22Rv1 (cell line): Measurements from ENCODE around the gene RGS3.

Source experiments
- H3K27ac ChIP-seq: fragments of 450-650 bp; 2 replicates; pipeline ENCODE4 v1.5.1; 2017
- CTCF ChIP-seq: fragments of 450-650 bp; IDR thresholded peaks from 2 replicates; pipeline ENCODE4 v1.5.1; 2017; ENCODE audit warnings: mild to moderate bottlenecking
- ZFX ChIP-seq: fragments of 450-650 bp; IDR thresholded peaks from 2 replicates; pipeline ENCODE4 v1.6.1; 2017; ENCODE audit warnings: antibody characterized with exemption, borderline replicate concordance

Gene RGS3

GRCh38 chr9:113616621-113617496, 153.3 kb downstream of the RGS3 start:
- TF ChIP-seq CTCF, result no peak
- no peak for TF ChIP-seq ZFX
- H3K27ac ChIP-seq, result no peak overlapping the region

GRCh38 chr9:113617550-113617949, 154.0 kb downstream of the RGS3 start:
- TF ChIP-seq CTCF (no peak), ZFX (no peak)
- H3K27ac ChIP-seq, result no peak overlapping the region

GRCh38 chr9:113618836-113619490, 155.4 kb downstream of the RGS3 start:
- no peak for TF ChIP-seq ZFX
- no peak for TF ChIP-seq CTCF
- H3K27ac ChIP-seq, result no peak overlapping the region

GRCh38 chr9:113619491-113620376, 156.2 kb downstream of the RGS3 start:
- no peak overlapping the region for H3K27ac ChIP-seq
- no peak for TF ChIP-seq CTCF
- TF ChIP-seq ZFX, result no peak

GRCh38 chr9:113620377-113621161, 157.0 kb downstream of the RGS3 start:
- H3K27ac ChIP-seq, result no peak overlapping the region
- TF ChIP-seq ZFX (no peak), CTCF (no peak)

GRCh38 chr9:113621309-113621791, 157.8 kb downstream of the RGS3 start:
- TF ChIP-seq ZFX (no peak), CTCF (no peak)

More at GRCh38 chr9:113621309-113621791, 157.8 kb downstream of the RGS3 start:
- H3K27ac ChIP-seq, result no peak overlapping the region
